K562 (cell line): ENCODE data around the gene WDR46. TPM values are rescaled to one million over a fixed set of nuclear protein-coding genes. Genes with fewer than 3 reads are reported as not detected.

Experiments
- DPF2 ChIP-seq: fragments of 450-650 bp; IDR thresholded peaks from 2 replicates; pipeline ENCODE4 v1.6.1; 2016
- E2F1 ChIP-seq: sonication (generic); formaldehyde crosslinking; IDR thresholded peaks from 2 replicates; pipeline ENCODE4 v1.8.1; 2023; ENCODE audit warnings: mild to moderate bottlenecking, missing genetic modification reagents, moderate library complexity
- EGR1 ChIP-seq: fragments of 450-650 bp; conservative IDR thresholded peaks from 2 replicates; pipeline ENCODE4 v1.6.1; 2017; ENCODE audit warnings: mild to moderate bottlenecking
- KAT7 ChIP-seq: sonication (generic); formaldehyde crosslinking; IDR thresholded peaks from 2 replicates; pipeline ENCODE4 v1.8.0; 2022; ENCODE audit warnings: missing genetic modification reagents, mild to moderate bottlenecking, borderline replicate concordance
- NR1H2 ChIP-seq: sonication (generic); formaldehyde crosslinking; IDR thresholded peaks from 2 replicates; pipeline ENCODE4 v1.4.0; 2020; ENCODE audit warnings: mild to moderate bottlenecking, missing genetic modification reagents
- PHTF2 ChIP-seq: fragments of 250-450 bp; sonication (Bioruptor Pico); IDR thresholded peaks from 2 replicates; pipeline ENCODE4 v1.5.0; 2021; ENCODE audit warnings: mild to moderate bottlenecking
- POLR3A ChIP-seq: IDR thresholded peaks from 2 replicates; pipeline ENCODE4 v1.6.1; 2011; ENCODE audit warnings: borderline replicate concordance, mild to moderate bottlenecking, moderate library complexity; ENCODE audit not compliant: insufficient read length, insufficient read depth; ENCODE audit errors: extremely low read depth
- SUPT5H ChIP-seq: fragments of 450-650 bp; IDR thresholded peaks from 2 replicates; pipeline ENCODE4 v1.6.1; 2016
- YBX1 ChIP-seq: fragments of 450-650 bp; IDR thresholded peaks from 2 replicates; pipeline ENCODE4 v1.7.1; 2016; ENCODE audit warnings: mild to moderate bottlenecking
- ZBTB17 ChIP-seq: fragments of 450-650 bp; formaldehyde crosslinking; IDR thresholded peaks from 2 replicates; pipeline ENCODE4 v1.4.0; 2020; ENCODE audit warnings: mild to moderate bottlenecking
- ZNF232 ChIP-seq: sonication (generic); formaldehyde crosslinking; IDR thresholded peaks from 2 replicates; pipeline ENCODE4 v1.8.0; 2022; ENCODE audit warnings: mild to moderate bottlenecking, missing genetic modification reagents
- polyA plus RNA-seq, 8 experiments: library from polyadenylated mRNA; depleted of rRNA in 4 of 8; stranded (reverse) in 5 of 8; unstranded in 3 of 8; fragments of >200 nt; fragmentation: Nextera tagmentation in 2 of 8; fragmentation: Illumina TruSeq in 1 of 8; extraction: Ambion mirVana in 2 of 8; extraction: Trizol in 1 of 8; gene quantifications; 2 replicates each; pipeline versions ENCODE4 v1.2.1 to v1.2.3, GENCODE V29; 2011 to 2014; ENCODE audit warnings: inconsistent platforms in 1 of 8, missing spikeins in 1 of 8
- total RNA-seq, 7 experiments: library from RNA; depleted of rRNA in 6 of 7; stranded (reverse); fragments of >200 nt in 6 of 7; fragmentation: Illumina TruSeq in 2 of 7; extraction: Trizol in 2 of 7; gene quantifications; 2 replicates each; pipeline versions ENCODE4 v1.2.1 to v1.2.3, GENCODE V29; 2011 to 2021; ENCODE audit warnings: low replicate concordance in 1 of 7
- TF ChIP-seq, protein P1 (sequence below): fragments of 450-650 bp; formaldehyde crosslinking; IDR thresholded peaks from 2 replicates; pipeline ENCODE4 v1.4.0; 2022; ENCODE audit warnings: missing genetic modification characterization
- TF ChIP-seq, protein P2 (sequence below), 2 experiments: fragments of 250-450 bp in 1 of 2; fragments of 450-650 bp in 1 of 2; sonication (Bioruptor Pico) in 1 of 2; IDR thresholded peaks; 2 replicates each; pipeline versions ENCODE4 v1.6.1 to v1.8.0; 2016 to 2021; ENCODE audit warnings: mild to moderate bottlenecking in 2 of 2, moderate library complexity in 2 of 2, missing compliant biosample characterization in 1 of 2, missing genetic modification characterization in 1 of 2
- TF ChIP-seq, protein P3 (sequence below), 2 experiments: IDR thresholded peaks; 2 replicates each; pipeline ENCODE4 v1.6.1; 2011; ENCODE audit warnings: borderline replicate concordance in 1 of 2, control low read depth in 1 of 2, low read depth in 1 of 2, low read length in 1 of 2, mild to moderate bottlenecking in 1 of 2, mixed read lengths in 1 of 2, moderate library complexity in 1 of 2; ENCODE audit not compliant: insufficient read depth in 1 of 2, insufficient read length in 1 of 2, poor library complexity in 1 of 2, severe bottlenecking in 1 of 2; ENCODE audit errors: extremely low read depth in 1 of 2
- TF ChIP-seq, protein P4 (sequence below): fragments of 250-450 bp; sonication (Bioruptor Pico); IDR thresholded peaks from 2 replicates; pipeline ENCODE4 v1.8.0; 2021; ENCODE audit warnings: moderate library complexity, mild to moderate bottlenecking, inconsistent platforms
- TF ChIP-seq, protein P5 (sequence below): sonication (generic); formaldehyde crosslinking; IDR thresholded peaks from 2 replicates; pipeline ENCODE4 v1.8.0; 2022; ENCODE audit warnings: mild to moderate bottlenecking, missing genetic modification reagents, borderline replicate concordance

WDR46 gene
- total and polyA plus RNA-seq, 9 of the 15 experiments (the other 6 are each of a cell fraction or from before 2014, with no cell fraction given) = 8.9 to 146 (median 93.1) TPM

GRCh38 chr6:33248643-33248931 lies 40.5 kb downstream of the WDR46 start (continued):
- TF ChIP-seq ZBTB17 (CRISPR knock-in tag) = no peak
- no peak for TF ChIP-seq ZNF232 (CRISPR knock-in tag)
- peak; percentile 74; the same call in 1 of the 2 replicates for TF ChIP-seq KAT7 (CRISPR knock-in tag)
- TF ChIP-seq, protein P1, sequence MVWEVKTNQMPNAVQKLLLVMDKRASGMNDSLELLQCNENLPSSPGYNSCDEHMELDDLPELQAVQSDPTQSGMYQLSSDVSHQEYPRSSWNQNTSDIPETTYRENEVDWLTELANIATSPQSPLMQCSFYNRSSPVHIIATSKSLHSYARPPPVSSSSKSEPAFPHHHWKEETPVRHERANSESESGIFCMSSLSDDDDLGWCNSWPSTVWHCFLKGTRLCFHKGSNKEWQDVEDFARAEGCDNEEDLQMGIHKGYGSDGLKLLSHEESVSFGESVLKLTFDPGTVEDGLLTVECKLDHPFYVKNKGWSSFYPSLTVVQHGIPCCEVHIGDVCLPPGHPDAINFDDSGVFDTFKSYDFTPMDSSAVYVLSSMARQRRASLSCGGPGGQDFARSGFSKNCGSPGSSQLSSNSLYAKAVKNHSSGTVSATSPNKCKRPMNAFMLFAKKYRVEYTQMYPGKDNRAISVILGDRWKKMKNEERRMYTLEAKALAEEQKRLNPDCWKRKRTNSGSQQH (CRISPR knock-in tag) = peak; percentile 6; the same call in 1 of the 2 replicates
- no peak for TF ChIP-seq YBX1
- TF ChIP-seq, protein P2, sequence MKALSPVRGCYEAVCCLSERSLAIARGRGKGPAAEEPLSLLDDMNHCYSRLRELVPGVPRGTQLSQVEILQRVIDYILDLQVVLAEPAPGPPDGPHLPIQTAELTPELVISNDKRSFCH (CRISPR knock-in tag; IDR thresholded peaks at IDR 0.05) = no peak
- TF ChIP-seq, protein P2 (tag; IDR thresholded peaks at IDR 0.05) = peak; percentile 52; the same call in 1 of the 2 replicates
- TF ChIP-seq, protein P3, sequence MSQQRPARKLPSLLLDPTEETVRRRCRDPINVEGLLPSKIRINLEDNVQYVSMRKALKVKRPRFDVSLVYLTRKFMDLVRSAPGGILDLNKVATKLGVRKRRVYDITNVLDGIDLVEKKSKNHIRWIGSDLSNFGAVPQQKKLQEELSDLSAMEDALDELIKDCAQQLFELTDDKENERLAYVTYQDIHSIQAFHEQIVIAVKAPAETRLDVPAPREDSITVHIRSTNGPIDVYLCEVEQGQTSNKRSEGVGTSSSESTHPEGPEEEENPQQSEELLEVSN (IDR thresholded peaks at IDR 0.05; ENCODE audit: borderline replicate concordance in 1 of 2, extremely low read depth in 1 of 2, insufficient read depth in 1 of 2, insufficient read length in 1 of 2, low read depth in 1 of 2, low read length in 1 of 2, poor library complexity in 1 of 2, severe bottlenecking in 1 of 2) = peak in 1 of 2 experiments; percentile 41
- TF ChIP-seq, protein P4, sequence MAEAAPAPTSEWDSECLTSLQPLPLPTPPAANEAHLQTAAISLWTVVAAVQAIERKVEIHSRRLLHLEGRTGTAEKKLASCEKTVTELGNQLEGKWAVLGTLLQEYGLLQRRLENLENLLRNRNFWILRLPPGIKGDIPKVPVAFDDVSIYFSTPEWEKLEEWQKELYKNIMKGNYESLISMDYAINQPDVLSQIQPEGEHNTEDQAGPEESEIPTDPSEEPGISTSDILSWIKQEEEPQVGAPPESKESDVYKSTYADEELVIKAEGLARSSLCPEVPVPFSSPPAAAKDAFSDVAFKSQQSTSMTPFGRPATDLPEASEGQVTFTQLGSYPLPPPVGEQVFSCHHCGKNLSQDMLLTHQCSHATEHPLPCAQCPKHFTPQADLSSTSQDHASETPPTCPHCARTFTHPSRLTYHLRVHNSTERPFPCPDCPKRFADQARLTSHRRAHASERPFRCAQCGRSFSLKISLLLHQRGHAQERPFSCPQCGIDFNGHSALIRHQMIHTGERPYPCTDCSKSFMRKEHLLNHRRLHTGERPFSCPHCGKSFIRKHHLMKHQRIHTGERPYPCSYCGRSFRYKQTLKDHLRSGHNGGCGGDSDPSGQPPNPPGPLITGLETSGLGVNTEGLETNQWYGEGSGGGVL (CRISPR knock-in tag) = no peak
- TF ChIP-seq SUPT5H = 0 out of 2 replicates have a peak, but pooled peaks have one; percentile 5
- TF ChIP-seq NR1H2 (CRISPR knock-in tag) = 0 out of 2 replicates have a peak, but pooled peaks have one; percentile 12
- 0 out of 2 replicates have a peak, but pooled peaks have one; percentile 40 for TF ChIP-seq DPF2
- TF ChIP-seq E2F1 (CRISPR knock-in tag) = 0 out of 2 replicates have a peak, but pooled peaks have one; percentile 20
- TF ChIP-seq, protein P5, sequence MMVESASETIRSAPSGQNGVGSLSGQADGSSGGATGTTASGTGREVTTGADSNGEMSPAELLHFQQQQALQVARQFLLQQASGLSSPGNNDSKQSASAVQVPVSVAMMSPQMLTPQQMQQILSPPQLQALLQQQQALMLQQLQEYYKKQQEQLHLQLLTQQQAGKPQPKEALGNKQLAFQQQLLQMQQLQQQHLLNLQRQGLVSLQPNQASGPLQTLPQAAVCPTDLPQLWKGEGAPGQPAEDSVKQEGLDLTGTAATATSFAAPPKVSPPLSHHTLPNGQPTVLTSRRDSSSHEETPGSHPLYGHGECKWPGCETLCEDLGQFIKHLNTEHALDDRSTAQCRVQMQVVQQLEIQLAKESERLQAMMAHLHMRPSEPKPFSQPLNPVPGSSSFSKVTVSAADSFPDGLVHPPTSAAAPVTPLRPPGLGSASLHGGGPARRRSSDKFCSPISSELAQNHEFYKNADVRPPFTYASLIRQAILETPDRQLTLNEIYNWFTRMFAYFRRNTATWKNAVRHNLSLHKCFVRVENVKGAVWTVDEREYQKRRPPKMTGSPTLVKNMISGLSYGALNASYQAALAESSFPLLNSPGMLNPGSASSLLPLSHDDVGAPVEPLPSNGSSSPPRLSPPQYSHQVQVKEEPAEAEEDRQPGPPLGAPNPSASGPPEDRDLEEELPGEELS (CRISPR knock-in tag) = no peak
- TF ChIP-seq POLR3A = no peak
- no peak for TF ChIP-seq EGR1
- TF ChIP-seq PHTF2 (CRISPR knock-in tag) = no peak
